ENCODE data around the gene OR2T11.

GRCh38 chr1:248610301-248610700 is 24.6 kb downstream of the OR2T11 start:
- no peak for TF ChIP-seq POLR2A (IDR thresholded peaks at IDR 0.05)
- no peak for TF ChIP-seq POLR2AphosphoS5 (IDR thresholded peaks at IDR 0.05)
- TF ChIP-seq CTCF (IDR thresholded peaks at IDR 0.05), result no peak

Measured in suprapubic skin (tissue), 4 donors.